Dedifferentiated amniotic fluid mesenchymal stem cell (primary cell): ENCODE results near the gene DNTTIP2.
A peak's percentile ranks its signal among the peaks of the same experiment; 100 is the strongest.
"Not testable (repeated sequence)": the region's sequence is repeated elsewhere in the genome, so short reads cannot be mapped to it uniquely, and the experiment has no call there.

Source experiments
- DNase-seq: peaks from one replicate; pipeline ENCODE4 v3.0.0-alpha.2; 2016; ENCODE audit errors: extremely low spot score

DNTTIP2 gene, protein sequence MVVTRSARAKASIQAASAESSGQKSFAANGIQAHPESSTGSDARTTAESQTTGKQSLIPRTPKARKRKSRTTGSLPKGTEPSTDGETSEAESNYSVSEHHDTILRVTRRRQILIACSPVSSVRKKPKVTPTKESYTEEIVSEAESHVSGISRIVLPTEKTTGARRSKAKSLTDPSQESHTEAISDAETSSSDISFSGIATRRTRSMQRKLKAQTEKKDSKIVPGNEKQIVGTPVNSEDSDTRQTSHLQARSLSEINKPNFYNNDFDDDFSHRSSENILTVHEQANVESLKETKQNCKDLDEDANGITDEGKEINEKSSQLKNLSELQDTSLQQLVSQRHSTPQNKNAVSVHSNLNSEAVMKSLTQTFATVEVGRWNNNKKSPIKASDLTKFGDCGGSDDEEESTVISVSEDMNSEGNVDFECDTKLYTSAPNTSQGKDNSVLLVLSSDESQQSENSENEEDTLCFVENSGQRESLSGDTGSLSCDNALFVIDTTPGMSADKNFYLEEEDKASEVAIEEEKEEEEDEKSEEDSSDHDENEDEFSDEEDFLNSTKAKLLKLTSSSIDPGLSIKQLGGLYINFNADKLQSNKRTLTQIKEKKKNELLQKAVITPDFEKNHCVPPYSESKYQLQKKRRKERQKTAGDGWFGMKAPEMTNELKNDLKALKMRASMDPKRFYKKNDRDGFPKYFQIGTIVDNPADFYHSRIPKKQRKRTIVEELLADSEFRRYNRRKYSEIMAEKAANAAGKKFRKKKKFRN

DNA sequence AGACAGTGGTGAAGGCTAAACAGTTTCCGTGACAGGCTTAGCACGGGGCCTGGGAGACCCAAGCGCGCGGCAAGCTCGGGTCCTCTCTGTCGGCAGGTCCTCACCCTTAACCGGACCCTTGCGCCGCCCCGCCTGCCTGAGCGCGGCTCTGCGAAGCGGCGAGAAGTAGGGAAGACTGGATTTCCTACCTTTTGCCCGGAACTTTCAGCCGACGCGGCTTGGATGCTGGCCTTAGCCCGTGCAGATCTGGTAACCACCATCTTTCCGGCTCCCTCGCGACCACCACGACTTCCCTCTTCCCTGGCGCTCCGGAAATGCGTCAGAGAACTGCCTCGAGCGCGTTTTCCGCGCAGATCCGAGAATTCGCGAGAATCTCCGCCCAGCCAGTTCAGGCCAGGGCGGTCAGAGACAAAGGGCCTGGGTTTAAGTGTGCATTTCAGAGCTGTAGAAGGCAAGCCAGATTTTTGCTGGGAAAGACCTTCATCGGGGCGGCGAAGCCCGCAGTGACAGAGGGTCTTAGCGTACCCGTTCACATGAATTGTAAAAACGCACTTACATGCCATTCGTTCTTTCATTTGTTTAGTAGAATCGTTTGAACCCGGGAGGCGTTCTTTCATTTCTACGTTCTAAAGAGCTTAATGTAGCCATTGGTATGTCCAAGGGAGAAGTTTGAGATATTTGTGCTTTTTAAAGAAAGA lies at the start of gene DNTTIP2:
Gene DNTTIP2, minus strand, starts transcription at position 318 of the 698 bp plus-strand sequence. Its CDS starts 58 bp downstream, at position 260.
- DNase-seq, result peak; percentile 91

DNA sequence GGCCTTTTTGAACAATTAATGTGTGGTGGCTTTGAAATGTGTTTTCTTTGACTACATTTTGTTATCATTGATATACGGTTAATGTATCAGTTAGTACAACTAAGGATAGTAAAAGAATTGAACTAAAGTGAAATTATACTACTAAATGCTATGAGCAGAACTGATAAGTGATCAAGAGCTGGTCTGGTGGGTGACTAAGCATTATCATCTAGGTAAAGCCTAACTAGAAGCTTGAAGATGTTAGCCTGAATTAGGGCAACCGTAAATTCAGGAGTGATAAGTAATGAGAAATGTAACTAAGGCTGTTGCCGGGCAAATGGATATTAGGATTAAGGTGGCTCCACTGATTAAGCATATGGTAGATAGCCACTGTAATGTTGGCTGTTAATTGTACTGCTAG lies 46.2 kb upstream of the DNTTIP2 start:
- no peak for DNase-seq

DNA sequence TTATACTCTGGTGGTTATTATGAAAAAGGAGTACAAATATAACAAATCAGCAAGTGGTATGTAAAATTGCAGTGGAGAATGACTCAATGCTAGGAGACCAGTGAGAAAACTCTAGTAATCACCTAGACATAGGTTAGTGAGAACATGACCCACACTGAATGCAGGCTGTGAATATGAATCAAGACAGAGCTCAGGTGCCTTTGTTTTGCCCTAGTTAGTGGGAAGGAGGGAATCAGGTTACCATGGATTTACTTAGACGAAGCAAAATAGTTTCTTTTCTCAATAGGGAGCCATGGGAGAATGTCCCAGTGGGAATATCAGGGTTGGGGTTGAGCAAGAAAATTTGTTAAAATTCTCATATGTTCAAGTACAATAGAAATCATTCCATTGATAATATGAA lies 40.8 kb upstream of the DNTTIP2 start:
- DNase-seq, result no peak

DNA sequence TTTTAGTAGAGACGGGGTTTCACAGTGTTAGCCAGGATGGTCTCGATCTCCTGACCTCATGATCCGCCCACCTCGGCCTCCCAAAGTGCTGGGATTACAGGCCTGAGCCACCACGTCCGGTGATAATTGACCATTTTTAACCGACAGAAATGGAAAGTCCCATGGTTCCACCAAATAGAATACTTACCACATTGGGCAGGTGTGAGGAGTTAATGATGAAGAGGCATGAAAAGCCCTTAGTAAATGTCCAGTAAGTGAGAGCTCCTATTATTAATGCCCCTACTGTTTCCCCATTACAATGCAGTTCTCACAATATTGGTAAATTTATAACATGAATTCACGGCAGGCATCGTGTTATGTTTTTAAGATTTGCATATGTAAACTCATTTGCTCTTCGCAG lies 38.3 kb upstream of the DNTTIP2 start:
- no peak for DNase-seq

DNA sequence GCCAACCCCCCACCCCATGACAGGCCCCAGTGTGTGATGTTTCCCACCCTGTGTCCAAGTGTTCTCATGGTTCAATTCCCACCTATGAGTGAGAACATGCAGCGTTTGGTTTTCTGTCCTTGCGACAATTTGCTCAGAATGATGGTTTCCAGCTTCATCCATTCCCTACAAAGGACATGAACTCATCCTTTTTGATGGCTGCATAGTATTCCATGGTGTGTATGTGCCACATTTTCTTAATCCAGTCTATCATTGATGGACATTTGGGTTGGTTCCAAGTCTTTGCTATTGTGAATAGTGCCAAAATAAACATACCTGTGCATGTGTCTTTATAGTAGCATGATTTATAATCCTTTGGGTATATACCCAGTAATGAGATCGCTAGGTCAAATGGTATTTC lies 31.9 kb upstream of the DNTTIP2 start:
- not testable (repeated sequence) for DNase-seq

DNA sequence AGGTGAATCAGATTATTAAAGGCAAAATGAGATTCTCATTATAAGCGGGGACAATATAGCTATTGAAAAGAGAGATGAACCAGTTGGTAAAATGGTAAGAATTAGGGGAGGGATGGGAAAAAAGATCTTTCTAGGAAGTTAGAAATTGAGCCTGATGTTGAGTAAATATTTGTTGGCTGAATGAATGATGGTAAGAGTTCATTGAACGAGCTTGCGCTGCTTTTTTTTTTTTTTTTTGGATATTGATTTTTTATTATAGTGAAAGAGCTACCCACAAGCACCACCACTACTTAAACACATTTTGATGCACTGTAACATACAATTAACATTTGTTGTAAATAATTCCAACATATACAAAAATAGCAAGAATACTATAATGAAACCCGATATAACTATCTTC lies 31.3 kb upstream of the DNTTIP2 start:
- no peak for DNase-seq

DNA sequence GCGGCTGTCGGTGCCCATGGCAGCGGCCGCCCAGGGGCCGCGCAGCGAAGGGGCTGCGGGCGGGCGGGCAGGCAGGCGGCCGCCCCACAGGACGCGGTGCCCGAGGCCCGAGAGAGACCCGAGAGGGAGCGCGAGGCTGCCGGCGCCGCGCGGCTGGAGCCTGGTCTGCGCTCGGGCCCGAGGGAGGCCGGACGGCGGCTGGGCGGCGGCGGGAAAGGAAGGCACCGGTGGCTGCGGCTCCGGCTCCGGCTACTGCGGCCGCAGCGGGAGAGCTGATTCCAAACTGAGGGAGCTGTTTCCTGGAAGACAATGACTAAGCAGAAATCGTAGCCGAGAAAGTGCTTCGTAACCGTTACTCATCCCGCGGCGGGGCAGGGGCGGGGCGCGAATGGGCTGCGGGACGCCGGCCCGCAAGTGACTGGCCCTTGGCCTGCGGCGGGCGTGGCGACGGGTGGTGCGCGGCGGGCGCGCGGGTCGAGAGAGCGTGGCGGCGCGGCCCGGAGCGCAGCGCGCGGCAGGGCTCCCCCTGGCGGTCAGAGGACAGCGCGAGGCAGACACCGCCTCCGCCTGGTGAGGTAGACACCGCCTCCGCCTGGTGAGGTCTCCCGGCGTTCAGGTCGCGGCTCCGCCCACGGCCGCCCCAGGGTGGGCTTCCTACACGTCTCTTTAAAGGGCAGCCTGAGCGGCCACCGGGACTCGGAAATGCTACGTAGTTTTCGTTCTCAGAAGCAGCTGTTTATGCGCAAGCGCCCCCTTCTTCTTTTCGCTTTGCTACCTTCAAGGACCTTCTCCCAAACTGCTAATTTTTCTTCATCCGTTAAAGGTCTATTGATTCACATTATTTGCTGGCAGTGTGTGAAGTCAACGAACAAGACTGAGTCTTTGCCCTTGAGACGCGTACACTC lies 30.4 kb upstream of the DNTTIP2 start, which contains the start of gene GCLM:
Gene GCLM, minus strand, starts transcription at position 285 of the 905 bp plus-strand sequence. Its CDS starts 267 bp downstream, at position 18.
- DNase-seq, result peak; percentile 90

DNA sequence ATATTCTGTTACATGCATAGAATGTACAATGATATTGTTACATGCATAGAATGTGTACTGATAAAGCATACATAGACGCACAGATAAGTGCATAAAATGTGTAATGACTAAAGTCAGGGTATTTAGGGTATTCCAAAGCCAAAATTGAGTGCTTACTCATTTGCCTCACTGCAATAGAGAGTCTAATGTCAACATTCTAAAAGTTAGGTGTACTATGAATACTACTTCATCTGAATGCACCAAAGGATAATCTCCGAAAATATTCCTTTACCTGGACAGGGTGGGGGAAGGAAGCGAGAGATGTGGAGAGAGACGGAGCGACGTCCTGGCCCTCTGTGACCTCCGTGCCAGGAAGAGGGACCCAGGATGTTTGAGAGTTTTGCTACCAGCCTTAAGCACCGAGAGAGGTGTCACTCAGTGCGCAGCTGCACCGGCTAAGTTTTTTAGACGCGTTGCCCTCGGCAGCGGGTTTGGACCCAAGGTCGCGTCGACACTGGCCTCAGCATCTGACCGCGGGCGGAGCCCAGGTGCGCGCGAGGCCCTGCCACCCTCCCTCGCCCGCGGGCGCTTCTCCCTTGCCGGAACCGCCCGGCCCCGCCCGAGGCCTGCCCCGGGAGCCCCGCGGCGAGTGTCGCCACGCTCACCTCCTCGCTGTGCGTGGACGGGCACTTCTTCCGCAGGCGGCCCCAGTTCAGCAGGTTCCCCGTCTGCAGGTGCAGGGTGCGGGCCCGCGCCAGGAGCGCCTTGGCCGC lies 29.6 kb upstream of the DNTTIP2 start:
- DNase-seq, result no peak

DNA sequence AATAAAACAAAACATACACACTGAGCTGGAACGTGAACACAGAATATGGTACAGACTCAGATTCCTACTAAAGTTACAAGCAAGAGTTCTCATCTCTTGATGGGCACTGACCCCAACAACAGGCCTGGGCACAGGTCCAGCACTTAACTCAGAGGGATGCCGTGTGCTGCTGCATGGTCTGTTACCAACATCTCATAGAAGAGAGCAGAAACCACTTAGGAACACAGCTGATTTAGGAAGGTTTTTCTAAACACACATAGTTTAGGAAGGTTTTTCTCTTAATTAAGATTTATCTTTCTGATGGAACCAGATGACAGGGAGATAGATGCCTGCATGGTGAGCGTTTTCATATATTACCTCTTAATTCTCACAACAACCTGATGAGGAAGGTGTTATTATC lies 28.7 kb upstream of the DNTTIP2 start:
- peak; percentile 33 for DNase-seq

DNA sequence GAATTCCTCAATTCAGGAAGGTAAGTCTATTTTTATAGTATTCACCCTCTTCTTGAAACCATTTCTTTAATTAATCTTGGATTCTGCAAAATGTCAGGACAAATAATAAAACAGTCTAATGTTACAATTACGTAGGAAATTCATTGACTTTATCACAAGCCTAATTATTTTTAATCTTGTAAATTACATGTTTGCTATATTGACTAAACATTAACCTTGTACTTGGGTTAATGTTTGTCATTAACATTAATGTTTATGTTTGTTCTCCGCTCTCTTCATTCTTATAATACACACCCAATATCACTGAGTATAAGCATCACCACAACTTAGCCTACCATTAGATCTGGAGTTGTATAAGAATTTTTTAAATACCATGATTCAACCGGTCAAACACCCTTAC lies 27.5 kb upstream of the DNTTIP2 start:
- no peak for DNase-seq

DNA sequence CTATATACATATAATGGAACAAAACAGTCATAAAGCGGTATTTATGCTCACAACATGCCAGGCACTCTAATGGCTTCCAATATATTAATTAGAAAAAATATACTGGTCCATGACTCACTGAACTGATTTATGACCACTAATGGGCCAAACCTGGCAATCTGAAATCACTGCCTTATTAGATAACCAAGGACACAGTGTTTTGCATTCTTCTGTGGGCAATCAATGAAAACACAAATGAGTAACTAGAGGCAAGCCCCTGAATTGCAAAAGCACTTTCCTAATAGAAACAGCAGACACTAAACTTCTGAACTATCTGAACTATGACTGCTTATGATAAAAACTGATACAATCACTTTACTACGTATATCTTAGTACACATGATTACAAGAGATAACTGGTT lies 26.7 kb upstream of the DNTTIP2 start:
- DNase-seq, result no peak

DNA sequence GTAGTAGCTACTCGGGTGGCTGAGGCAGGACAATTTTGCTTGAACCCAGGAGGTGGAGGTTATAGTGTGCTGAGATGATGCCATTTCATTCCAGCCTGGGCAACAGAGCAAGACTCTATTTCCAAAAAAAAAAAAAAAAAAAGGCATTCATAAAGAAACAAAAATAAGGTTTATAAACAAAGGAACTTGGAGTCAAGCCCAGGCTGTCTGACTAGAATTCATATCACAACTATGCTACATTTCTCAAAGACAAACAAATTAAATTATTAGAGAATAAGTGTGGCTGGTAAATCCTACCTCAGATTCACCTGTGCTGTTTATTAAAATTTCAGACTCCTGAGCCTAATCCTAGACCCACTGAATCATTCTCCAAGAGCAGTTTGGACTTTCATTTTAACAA lies 26.0 kb upstream of the DNTTIP2 start:
- peak; percentile 32 for DNase-seq

DNA sequence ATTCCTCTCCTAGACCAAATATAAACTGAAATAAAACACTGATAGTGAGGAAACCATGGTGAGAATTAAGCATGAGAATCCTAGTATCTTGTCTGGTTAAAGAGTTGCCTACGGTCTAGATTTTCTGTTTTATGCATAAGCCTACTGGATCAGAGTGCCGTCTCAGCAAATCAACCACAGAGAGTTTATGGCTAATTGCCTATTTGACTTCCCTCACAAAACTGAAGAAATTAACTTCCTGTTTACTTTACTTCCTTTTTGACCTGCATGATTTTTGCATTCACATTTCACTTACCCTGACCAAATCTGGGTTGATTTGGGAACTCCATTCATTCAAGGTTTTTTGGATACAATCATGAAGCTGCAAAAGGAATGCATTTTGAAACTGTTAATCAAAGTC lies 25.2 kb upstream of the DNTTIP2 start:
- DNase-seq, result no peak

DNA sequence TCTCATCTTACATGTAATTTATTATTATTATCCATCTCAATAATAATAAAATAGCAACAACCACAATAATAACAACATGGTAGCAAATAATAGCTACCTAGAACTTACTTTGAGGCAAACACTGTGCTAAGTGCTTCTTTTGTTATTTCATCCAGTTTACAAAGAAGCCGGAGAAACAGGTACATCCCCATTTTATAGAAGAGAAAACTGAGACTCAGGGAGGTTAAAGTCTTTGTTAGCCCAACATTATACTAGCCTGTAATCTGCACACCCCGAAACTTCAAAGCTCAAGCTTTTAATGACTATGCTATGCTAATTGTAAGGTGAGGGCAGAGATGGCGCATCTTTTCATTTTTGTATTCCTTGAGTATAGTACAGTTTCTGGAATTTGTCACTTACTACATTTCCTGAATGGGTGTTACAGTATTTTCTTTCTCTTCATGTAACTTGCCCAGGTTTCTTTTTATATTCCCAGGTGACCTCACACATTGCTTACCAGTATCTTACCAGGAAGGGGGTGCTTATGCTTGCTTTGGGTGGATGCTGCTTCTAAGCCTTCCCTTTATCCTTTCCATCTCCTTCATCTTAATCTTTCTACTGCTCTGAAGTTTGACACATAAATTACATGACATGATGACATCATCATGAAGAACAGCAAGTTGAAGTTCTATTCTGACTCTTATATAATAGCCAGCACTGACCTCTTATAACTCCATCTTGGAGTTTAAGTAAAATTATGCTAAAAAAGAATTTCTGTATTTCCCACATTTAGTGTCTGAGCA lies 21.9 kb upstream of the DNTTIP2 start:
- DNase-seq, result no peak

DNA sequence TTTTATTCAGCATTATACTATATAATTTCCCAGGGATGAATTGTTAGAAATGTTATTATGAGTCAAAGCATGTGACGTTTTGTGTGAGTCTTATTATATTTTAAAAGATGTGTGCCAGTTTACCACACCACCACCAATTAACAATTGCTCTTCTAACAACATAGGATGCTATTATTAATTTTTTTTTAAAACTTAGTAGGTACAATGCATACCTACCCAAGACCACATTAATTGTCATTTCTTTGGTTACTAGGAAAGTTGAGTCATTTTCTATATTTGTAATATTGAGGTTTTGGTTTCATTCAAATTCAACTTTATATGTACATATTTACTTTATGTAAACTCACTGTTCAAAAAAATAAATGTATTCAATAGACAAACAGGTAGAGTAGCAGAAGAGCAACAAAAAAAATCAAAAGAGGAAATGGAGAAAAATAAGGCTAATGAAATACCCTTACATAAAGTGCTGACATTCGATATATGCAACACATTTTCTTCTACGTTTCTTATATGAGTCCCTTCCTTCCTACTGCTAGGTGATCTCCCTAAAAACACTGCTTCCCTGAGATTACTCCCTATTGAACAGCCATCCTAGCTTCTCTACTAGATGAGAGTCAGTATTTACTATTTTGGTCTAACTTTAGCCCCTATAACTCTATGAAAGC lies 20.7 kb upstream of the DNTTIP2 start:
- DNase-seq, result no peak

DNA sequence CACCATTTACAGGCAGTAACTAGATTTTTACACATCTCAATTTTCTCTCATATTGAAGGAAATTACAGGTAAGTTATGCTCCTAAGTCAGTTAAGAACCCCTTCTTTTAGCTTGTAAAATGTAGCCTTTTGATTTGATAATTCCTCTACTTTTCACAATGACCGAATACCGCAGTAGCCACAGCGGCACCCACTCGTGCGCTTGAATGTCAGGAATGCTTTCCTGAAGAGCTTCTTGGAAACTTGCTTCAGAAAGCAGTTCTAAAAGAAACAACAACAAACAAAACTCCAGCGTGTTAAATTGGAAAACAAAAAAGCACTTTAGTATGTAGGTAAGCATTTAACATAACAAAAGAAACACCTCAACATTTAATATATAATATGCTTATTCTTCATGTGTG lies 9.9 kb upstream of the DNTTIP2 start:
- DNase-seq, result no peak

DNA sequence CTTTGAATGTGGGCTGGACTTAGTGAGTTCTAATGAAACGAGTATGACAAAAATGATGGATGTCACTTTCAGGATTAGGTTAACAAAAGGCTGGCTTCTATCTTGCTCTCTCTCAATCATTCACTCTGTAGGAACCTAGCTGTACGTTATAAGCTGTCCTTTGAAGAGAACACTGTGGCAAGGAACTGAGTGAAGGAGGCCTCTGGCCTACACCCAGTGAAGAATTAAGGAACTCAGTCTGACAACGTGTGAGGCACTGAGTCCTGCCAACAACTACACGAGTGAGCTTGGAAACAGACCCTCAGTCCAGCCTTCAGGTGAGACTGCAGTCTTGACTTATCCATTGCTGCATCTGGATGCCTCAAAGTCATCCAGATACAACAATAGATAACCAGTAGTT lies 3.3 kb upstream of the DNTTIP2 start:
- DNase-seq, result no peak

DNA sequence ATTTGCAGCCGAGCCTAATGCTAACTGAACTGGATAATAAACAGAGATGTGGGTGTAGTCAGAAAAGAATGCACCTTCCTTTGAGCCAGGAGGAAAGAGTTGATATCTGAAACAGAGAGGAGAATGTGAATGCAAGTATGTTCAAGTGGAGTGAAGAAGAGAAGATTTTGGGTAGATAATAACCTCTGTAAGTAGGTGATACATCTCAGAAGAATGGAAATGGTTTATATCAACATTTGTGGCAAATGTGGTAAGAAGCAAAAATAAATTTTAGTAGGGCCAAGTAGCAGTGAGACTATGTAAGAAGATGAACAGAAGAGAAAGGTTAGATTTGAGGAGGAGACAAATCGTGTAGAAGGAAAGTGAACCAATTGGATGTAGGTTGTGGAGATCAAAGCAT lies 1.7 kb upstream of the DNTTIP2 start:
- no peak for DNase-seq

DNA sequence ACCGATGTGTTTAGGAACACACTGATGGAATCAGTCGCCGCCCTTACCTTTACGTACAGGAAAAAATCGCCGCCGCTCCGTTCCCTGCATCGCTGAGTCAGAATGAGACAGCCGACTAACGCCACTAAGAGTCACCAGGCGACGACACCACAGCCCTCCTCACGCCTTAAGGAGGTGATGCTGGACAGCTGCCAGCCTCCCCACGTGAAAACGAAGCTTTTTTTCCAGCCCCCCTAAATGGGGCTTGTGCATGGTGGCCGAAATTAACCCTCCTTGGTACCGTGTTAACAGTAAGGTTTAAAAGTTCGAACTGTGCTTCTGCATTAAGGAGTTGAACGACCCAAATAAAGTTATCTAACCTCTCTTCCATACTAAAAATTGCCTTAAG lies 511 bp downstream of the DNTTIP2 start:
- no peak for DNase-seq
